ENCODE measurements around the gene CDCA4. TPM values are rescaled to one million over a fixed set of nuclear protein-coding genes. Genes with fewer than 3 reads are reported as not detected.
"Not testable (repeated sequence)": the region's sequence is repeated elsewhere in the genome, so short reads cannot be mapped to it uniquely, and the experiment has no call there.

CDCA4 gene
- total RNA-seq, 1 donor from 2014 or later = 33.2 TPM

GRCh38 chr14:105030836-105031396, 10.0 kb upstream of the CDCA4 start:
- H3K27me3 ChIP-seq (ENCODE audit: control insufficient read depth, insufficient read depth, low read length) = no peaks in the 10 kb centered on the region
- no peak for DNase-seq (ENCODE audit: low read depth)
- no peaks in the 10 kb centered on the region for H3K36me3 ChIP-seq (ENCODE audit: control insufficient read depth, insufficient read depth, low read length)
- H3K4me3 ChIP-seq (ENCODE audit: low read depth, low read length) = no peak overlapping the region
- TF ChIP-seq CTCF (IDR thresholded peaks at IDR 0.05; ENCODE audit: insufficient read depth, low read length, poor library complexity, severe bottlenecking) = no peak

GRCh38 chr14:105030194-105030593, 9.3 kb upstream of the CDCA4 start:
- no peak for TF ChIP-seq CTCF (IDR thresholded peaks at IDR 0.05; ENCODE audit: insufficient read depth, low read length, poor library complexity, severe bottlenecking)
- no peaks in the 10 kb centered on the region for H3K27me3 ChIP-seq (ENCODE audit: control insufficient read depth, insufficient read depth, low read length)
- no peak for DNase-seq (ENCODE audit: low read depth)
- H3K36me3 ChIP-seq (ENCODE audit: control insufficient read depth, insufficient read depth, low read length) = no peaks in the 10 kb centered on the region
- H3K4me3 ChIP-seq (ENCODE audit: low read depth, low read length) = no peak overlapping the region

- H3K36me3 ChIP-seq (ENCODE audit: control insufficient read depth, insufficient read depth, low read length) = no peaks in the 10 kb centered on the region
- no peak for TF ChIP-seq CTCF (IDR thresholded peaks at IDR 0.05; ENCODE audit: insufficient read depth, low read length, poor library complexity, severe bottlenecking)
- H3K27me3 ChIP-seq (ENCODE audit: control insufficient read depth, insufficient read depth, low read length) = no peaks in the 10 kb centered on the region
- no peak for DNase-seq (ENCODE audit: low read depth)
- no peak overlapping the region for H3K4me3 ChIP-seq (ENCODE audit: low read depth, low read length)
These were observed 8.5 kb upstream of the CDCA4 start for GRCh38 chr14:105029402-105029801.

GRCh38 chr14:105028251-105028927, 7.5 kb upstream of the CDCA4 start:
- no peaks in the 10 kb centered on the region for H3K36me3 ChIP-seq (ENCODE audit: control insufficient read depth, insufficient read depth, low read length)
- no peak for TF ChIP-seq CTCF (IDR thresholded peaks at IDR 0.05; ENCODE audit: insufficient read depth, low read length, poor library complexity, severe bottlenecking)
- DNase-seq (ENCODE audit: low read depth) = no peak
- no peak overlapping the region for H3K4me3 ChIP-seq (ENCODE audit: low read depth, low read length)
- no peaks in the 10 kb centered on the region for H3K27me3 ChIP-seq (ENCODE audit: control insufficient read depth, insufficient read depth, low read length)

GRCh38 chr14:105027718-105028117, 6.8 kb upstream of the CDCA4 start:
- not testable (repeated sequence) for DNase-seq (ENCODE audit: low read depth); H3K4me3 ChIP-seq (ENCODE audit: low read depth, low read length)

GRCh38 chr14:105026802-105027563, 6.1 kb upstream of the CDCA4 start:
- DNase-seq (ENCODE audit: low read depth) = no peak

More at GRCh38 chr14:105027718-105028117, 6.8 kb upstream of the CDCA4 start:
- not testable (repeated sequence) for H3K27me3 ChIP-seq (ENCODE audit: control insufficient read depth, insufficient read depth, low read length); H3K36me3 ChIP-seq (ENCODE audit: control insufficient read depth, insufficient read depth, low read length)

More at GRCh38 chr14:105026802-105027563, 6.1 kb upstream of the CDCA4 start:
- no peak overlapping the region for H3K4me3 ChIP-seq (ENCODE audit: low read depth, low read length)
- no peak for TF ChIP-seq CTCF (IDR thresholded peaks at IDR 0.05; ENCODE audit: insufficient read depth, low read length, poor library complexity, severe bottlenecking)
- H3K36me3 ChIP-seq (ENCODE audit: control insufficient read depth, insufficient read depth, low read length) = no peaks in the 10 kb centered on the region
- H3K27me3 ChIP-seq (ENCODE audit: control insufficient read depth, insufficient read depth, low read length) = no peaks in the 10 kb centered on the region

Measured in kidney epithelial cell (primary cell).